ENCODE results near the gene CIAO3. TPM values are rescaled to one million over a fixed set of nuclear protein-coding genes. Genes with fewer than 3 reads are reported as not detected.

Gene CIAO3
- total RNA-seq, 1 donor from 2014 or later: 36.1 TPM

DNA sequence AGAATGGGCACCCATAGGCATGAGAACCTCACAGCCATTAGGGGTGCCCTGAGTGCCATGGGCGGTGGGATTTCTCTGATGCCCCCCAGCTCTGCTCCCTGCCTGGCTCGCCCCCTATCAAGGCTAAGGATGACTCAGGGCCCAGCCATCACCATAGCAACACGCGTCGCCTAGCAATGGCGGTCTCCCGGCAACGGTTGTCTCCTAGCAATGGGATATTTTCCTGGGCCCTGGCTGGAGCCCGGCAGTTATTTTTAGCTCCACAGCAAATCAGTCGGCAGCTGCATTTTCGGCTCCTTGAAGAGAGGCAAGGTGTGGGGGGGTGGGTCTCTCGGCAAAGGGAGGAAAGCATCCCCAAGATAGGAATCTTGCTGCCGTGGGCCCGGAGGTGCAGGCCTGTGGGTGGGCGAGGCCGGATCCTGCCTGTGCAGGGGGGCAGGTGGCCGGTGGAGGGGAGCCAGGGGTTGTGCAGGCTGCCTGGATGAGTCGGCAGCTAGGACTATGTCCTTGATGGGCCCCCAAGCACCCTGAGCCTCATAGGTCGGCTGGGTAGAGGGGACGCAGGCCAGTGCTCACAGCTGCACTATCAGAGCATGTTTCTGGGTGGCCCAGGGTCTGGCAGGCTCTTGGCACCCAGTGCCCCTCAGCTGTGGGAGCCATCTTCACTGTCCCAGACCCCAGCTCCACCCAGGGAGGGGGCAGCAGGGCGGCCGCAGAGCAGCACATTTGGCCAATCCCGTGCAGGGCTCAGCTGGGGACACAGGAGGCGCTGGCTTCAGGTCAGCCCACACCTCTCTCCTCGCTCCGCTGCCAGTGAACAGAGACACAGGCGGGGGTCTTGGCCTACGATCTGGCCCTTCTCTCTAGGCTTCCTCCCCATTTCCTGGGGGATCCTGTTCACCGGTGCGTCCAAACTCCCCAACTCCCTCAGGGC is 31.0 kb downstream of the CIAO3 start:
- peak; percentile 86 for DNase-seq

DNA sequence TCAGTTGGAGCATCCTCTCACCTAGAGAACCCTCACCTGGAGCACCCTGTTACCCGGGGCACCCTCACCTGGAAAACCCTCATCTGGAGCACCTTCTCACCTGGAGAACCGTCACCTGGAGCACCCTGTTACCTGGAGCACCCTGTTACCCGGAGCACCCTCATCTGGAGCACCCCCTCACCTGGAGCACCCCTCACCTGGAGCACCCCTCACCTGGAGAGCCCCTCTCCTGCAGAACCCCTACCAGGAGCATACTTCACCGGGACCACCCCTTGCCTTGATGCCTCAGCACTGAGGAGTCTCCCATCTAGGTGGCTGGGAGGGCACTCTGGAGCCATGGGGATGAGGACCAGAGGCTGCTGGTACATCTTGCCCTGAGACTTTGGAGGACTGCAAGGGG is 31.8 kb downstream of the CIAO3 start:
- DNase-seq: no peak

DNA sequence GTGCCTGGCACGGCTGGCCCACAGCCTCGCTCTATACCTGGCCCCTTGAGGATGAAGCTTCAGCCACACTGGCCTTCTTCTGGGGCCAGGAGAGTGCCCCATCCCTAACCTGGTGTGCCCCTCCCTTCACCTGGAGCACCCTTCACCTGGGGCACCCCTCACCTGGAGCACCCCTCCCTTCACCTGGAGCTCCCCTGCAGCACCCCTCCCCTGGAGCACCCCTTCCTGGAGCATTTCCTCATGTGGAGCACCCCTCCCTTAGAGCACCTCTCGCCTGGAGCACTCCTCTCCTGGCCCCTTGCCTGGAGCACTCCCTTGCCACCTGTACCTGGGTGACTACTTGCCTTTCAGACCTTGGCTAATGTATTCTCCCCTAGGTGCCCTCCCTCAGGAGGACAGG is 32.8 kb downstream of the CIAO3 start:
- DNase-seq: no peak

DNA sequence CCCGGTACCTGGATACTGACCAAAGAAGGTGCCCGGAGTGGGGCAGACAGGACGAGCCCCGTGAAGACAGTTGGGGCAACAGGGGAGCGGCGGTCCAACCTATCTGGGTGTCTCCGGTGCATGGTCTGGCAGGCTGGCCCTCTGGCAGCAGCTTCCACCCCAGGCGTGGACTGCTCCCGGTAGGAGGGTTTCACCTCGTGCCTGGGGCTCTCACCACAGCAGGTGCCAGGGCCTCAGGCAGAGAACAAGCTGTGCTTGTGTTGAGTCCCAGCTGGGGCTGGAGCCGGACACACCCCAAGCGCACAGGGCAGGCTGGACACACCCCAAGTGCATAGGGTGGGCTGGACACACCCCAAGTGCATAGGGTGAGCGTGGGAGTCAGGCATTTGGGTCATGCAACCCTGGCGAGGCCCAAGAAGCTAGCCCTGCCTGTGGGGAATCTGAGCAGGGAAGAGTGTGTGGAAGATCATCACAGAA is 33.7 kb downstream of the CIAO3 start:
- no peak for DNase-seq

DNA sequence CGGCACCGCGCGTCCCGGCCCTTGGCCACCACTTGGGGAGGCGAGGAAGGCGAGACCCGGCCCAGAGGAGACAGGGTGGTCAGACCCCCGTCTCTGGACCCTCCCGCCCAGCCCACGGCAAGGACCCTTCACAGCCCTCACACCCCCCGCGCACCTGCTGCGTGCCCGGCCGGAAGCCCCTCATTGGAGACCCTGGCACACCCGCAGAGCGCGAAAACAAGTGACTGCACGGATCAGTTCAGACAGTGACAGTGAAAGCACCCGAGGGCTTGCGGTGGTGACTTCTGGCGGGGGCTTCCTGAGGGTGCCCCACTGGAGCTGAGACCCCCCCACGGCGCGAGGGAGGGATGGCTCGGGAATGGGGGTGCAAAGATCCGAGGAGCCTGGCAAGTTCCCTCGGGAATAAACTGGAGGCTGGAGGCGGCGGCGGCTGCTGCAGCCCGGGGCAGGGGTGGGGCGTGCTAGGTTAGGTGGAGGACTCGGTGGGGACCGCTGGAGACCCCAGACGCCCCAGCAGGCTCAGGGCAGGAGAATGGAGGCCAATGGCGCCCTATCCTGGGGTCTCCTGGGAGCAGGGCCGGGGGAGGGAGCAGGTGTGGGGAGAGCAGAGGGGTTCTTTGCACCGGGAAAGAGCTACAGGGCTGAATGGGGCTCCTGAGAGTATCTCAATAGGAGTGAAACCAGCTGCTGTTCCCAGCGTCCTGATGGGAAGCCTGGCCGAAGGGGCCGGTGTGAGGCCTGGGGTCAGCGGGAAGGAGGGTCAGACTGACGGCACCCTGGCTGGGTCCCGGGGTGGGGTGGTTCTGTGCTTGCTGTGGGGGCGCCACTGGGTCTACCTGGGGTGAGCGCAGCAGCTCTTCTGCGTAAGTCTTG is 34.4 kb downstream of the CIAO3 start:
- no peak for DNase-seq

DNA sequence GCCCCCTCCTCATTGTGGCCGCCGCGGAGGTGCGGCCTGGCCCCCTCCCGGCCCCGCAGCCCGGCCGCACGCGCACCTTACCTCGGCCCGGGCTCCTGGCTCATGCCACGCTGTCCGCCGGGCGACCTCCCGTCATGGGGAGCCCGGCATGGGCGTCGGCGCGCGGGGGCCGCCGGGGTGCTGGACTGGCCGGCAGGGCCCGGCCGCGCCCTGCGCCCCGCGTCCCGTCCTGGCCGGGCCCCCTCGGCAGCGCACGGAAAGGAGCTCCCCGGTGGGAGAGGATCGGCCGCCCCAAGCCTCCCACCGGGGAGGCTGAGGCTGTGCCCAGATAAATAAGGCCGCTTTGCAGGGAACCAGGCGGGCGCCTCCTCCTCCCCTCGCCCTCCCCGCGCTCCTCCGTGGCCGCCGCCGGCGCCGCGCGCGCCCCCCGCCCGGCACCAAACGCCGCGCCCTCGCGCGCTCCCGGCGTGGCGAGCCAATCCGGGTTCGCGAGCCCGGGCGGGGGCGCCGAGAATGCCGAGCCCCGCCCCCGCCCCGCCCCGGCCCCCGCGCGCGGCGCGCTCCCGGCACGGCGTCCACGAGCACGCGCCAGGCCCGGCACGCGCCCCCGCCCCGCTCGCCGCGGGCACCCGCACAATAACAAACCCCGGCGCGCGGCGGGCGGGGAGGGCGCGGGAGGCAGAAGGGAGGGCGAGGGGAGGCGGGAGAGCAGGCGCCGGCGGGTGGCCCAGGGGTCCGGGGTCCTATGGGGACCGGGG is 35.2 kb downstream of the CIAO3 start, which contains the start of gene FBXL16:
Gene FBXL16, minus strand, starts transcription at position 371 of the 758 bp plus-strand sequence. CDS start 8,396 bp downstream, outside the sequence.
- DNase-seq: no peak

DNA sequence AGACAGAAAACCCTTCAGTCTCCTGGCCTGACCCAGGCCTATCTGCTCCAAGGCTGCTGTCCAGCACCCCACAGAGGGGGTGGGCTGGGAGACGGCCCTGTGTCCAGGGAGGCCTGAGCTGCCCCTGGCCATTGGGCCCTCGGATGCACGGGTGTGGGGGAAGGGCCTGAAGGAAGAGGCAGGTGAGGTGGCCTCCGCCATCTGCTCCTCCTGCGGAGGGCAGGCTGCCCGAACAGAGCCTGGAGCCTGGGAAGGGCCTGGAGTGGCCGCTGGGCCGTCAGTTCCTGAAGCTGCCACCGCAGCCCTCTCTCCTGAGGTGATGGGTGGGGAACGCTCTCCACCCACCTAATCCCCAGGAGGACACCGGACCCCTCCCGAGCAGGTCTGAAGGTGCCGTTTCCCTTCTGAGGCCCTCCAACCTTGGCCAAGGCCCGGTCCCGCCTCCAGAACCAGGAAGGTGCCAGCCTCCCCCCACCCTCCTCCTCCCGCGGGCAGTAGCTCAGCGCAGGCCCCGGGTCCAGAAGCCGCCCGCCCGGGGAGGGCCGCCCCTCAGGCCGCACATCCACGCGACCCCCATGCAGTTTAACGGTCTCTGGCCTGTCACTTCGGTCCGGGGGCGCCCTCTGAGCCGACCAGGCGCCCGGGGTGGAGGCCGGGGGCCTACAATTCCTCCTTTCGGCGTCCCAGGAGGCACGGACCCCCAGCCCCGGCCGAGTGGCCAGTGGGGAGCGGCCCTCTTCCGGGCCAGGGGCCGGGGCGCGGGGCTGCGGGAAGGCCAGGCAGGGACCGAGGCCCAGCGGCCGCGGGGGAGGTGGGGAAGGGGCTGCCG is 36.0 kb downstream of the CIAO3 start:
- DNase-seq: no peak

DNA sequence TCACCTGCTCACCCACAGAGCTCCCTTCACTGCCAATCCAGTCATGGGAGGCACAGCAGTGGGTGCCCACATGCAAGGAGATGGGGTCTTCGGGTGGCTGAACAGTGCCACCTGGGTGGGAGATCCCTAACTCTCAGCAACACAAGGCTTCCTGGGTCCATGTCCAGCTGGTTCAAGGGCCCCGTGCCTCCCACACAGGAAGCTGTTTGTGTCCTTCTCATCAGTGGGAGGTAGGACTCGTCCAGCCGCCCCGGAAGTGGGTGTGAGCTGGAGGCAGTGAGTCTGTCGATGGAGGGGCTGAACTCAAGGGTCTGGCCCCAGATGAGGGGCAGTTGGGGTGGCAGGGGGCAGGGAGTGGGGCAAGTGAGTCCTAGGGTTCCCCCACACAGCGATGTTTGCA is 36.8 kb downstream of the CIAO3 start:
- no peak for DNase-seq

DNA sequence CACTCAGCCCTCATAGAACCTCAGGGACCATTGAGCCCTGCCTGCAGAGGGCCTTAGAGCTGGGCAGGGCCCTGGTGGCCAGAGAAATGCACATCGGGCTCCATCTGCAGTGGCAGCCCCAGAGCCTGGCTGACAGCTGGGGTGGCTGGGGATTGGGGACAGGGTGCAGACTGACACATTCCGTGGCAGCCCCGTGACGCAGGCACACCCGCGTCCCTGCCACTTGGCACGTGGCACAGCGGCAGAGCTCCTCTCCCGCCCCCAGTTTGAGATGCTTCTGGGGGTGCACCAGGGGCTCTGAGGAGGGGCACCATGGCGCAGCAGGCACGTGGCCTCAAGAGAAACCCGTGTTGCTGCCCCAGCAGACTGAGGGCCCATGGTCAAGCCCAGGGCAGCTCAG is 37.4 kb downstream of the CIAO3 start:
- DNase-seq: no peak

DNA sequence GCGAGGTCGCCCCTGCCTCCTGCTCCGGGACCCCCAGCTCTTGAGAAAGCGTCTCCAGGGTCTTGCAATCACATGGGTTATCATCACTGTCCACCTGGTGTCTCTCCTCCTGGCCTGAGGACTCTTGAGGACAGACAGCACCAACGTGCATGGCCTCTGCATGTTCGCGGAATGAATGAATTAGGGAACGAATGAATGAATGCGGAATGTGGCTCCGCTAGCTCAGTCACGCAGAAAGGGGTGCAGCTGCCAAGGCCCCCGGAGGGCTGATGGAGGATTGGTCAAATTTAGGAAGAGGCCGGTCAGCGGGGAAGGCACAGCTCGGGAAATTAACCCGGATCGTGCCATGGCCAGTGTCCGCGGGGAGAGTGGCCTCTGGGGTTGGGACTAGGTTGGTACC is 38.5 kb downstream of the CIAO3 start:
- no peak for DNase-seq

DNA sequence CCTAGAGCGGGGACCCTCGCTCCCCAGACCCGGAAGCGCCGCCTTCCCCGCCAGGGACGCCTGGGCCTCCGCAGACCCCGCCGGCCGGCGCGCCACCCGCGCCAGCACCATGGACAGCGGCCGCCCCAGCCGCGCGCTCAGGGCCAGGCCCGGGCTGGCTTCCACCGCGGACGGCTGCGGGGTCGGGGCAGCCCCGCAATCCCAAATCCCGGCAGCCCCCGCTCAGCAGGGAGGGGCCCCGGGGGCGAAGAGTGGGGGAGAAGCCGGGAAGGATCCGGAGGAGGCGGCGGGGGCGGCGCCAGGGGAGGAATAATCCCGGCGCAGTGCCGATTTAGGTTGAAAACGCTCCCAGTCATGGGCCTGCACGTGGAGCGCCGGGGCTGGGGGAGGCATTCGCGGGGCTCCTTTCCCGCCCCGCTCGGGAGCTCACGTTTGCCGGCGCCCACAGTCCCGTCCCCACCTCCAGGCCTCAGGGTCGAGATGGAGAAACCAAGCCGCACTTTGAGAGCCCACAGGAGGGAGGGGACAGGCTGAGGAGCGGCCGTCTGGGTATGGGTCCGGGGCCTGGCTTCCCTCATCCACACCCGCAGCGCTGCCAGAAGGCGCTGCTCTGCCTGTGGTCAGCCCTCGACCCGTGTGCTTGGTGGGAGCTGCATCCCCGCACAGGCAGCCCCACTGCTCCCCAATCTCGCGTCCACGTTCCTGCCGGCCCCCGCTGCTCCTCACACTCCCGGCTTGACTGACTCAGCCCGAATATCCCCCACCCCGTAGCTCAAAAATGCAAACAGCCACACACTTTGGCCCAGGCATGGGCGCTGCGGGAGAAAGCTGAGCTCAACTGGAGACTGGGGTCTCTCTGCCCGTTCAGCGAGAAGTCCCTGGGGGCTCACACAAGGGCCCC is 39.9 kb downstream of the CIAO3 start:
- DNase-seq: peak; percentile 65

DNA sequence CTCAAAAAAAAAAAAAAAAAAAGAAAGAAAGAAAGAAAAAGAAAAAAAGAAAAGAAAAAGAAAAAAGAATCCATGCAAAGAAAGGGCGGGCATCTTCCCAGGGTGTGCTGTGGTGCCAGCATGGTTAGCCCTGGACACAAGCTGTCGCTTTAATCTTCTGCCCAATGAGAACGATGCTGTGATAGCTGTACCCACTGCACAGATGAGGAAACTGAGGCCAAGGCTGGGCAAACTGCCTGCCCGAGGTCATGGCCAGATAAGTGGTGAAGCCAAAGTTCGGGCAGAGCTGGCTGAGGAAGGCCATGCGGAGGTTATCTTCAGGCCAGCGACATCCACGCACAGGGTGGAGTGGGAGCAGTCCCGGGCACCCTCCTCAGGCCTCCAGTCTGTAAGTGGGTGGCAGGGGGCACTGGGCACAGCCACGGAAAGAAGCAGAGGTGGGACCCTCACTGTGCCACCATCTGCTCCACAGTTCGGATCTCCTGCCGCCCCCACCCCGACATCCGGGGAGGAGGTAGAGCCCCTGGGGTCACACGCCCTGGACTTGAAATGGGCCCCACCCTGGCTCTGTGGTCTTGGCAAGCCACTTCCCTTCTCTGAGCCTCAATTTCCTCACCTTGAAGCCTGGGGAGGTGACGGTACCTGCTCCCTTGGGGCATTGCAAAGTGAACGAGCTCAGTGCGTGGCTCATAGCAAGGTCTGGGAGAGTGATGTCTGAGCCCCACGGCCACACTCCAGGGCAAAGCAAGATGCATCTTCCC is 41.7 kb downstream of the CIAO3 start:
- DNase-seq: no peak

DNA sequence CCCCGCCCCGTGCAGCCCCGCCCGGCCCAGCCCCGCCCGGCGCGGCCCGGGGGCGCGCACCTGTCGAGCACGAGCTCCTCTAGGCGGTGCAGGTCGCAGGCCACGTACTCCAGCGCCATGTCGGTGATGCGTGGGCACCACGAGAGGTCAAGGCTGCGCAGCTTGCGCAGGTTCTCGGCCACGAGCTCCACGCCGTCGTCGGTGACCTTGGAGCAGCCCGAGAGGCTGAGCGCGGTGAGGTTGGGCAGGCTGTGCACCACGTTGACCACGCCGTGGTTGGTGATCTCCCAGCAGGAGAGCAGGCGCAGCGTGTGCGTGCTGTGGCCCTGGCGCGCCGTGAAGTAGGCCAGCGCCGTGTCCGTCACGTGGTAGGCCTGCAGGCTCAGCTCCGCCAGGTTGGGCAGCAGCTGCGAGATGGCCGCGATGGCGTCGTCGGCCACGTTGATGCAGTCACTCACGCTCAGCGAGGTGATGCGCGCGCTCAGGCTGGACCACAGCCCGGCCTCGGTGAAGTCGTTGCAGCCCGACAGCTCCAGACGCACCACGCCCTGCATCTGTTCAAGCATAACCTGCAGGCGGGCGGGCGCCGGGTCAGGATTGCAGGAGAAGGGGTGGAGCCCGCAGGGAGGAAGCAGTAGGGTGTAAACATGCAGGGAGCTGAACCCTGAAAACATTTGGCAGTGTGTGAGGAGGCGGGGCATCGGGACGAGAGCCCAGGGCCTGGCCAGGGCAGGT is 45.3 kb downstream of the CIAO3 start:
- DNase-seq: peak; percentile 52

DNA sequence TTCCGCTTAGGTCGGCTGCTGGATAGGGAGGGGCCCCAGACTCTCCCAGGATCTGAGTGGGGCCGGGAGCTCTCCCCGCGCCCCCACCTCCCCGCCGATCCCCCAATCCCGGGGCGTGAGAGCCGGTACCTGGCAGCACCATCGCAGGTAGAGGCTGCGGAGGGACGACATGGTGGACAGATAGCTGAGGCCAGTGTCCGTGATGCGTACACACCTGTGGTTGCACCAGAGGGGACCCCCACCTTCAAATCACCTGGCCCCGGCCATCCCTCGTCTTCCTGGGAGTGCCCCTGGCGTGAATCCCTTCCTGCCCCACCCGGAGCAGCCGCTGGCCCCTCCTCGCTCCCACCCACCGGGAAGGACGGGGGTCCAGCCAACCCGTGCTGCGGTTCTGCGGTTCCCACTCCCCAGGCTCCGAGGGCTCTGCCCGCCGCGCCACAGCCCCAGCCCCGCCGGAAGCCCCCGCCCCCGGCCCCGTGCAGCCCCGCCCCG is 45.9 kb downstream of the CIAO3 start:
- no peak for DNase-seq

DNA sequence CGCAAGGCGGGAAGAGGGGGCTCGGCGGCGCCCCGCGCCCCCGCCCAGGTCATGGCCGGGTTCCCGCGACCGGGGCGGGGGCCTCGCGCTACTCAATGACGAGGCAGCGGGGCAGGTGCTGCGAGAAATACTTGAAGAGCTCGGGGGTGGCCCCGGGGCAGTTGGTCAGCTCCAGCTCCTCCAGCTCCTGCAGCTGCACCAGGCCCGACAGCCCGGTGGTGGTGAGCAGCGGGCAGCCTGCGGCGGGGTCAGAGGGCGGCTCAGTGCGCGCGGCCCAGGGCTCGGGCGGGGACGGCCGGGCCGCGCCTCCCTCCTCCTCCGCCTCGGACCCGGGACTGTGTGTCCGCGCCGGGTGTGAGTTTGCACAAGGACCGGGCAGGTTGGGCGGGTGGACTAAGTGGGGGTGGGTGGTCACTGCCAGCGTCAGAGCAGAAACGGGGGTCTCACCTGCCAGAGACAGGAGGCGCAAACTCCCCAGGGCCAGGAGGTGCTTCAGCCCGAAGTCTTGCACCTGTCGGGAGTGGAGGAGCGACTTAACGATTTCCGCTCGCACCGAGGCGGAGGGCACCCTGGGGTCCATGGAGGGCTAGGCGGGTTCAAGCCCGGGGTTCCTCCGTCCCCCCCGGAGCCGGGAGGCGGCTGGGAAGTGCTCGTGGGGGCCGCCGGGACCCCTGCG is 46.5 kb downstream of the CIAO3 start:
- no peak for DNase-seq

DNA sequence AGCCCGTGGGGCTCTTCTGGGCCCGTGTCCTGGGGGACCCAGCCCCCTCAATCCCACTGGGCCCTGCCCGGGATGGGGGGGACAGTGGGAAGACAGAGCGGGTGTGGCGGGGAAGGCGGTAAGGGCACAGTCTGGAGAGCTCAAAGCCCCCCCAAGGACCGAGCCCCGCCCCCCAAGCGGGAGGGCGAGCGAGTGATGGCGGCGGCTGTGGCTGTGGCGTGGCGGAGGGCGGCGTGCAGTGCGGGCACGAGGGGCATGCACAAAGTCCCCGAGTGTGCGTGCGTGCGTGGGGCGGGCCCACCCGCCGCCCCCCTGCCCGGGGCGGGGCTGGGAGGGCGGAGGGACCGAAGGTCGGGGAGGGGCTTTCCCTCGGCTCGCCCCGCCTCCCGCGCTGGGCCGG is 47.0 kb downstream of the CIAO3 start:
- DNase-seq: no peak

DNA sequence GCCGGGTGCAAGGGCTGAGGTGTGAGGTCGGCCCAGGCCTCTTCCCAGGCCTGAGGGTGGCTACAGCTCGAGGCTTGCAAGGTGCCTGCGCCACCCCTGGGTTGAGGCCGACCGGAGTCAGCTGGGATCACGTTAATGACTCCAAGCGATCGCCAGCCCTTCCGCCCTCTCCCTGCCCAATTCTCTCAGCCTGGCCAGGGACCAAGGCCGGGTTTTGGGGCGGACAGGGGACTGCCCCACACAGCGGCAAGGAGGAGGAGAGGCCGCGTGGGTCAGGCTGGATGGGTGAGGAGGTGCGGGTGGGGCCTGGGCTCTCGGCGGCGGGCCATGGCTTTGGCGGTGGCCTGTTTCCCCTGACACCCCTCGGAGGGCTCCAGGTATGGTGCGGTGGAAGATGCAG is 47.4 kb downstream of the CIAO3 start:
- DNase-seq: no peak

All from tongue (tissue), 2 donors.